ENCODE measurements around the gene GLDC.
"Not testable (repeated sequence)": the region's sequence is repeated elsewhere in the genome, so short reads cannot be mapped to it uniquely, and the experiment has no call there.

GLDC gene

DNA sequence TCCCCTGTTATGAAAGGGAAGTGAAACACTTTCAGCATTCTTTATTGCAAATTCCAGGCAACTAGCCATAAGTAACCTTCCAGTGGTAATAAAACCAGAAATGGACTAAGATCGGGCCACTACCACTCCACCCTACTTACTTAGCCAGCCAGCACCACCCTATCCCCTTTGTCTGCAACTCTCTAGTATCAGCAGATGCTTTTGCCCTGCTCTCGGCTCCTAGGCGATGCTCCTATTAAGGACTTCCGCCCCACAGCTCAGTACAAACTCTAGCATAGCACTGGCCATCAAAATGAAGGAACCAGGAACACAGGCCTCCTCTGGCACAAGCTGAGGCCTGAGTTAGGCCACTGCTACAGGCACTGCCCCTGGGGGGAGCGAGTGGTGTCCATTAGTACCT is 81.2 kb downstream of the GLDC start:
- DNase-seq: no peak

DNA sequence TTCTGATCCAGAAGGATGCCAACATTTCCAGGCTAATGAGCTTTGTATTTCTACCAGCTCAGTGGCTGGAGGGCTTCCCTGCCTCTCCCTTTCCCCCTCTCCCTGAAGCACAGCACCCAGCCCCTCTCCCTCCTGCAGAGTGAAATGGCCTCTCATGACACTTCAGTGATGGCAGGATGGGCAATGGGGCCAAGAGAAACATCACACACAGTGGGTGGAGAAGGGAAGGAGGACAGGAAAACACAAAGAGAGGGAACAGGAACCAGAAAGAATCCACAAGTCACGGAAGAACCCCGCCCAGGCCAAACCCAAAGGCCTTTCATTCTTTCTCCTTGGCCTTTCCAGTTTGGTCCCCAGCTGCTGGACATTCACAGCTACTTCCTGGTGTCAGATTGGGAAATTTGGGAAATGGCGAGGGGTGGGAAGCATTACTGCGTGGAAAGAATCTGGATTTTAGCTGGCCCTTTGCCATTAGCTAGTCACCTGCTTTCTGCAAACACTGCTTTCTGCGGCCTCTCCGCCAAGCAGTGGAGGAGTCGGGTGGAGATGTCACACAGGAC is 82.6 kb downstream of the GLDC start:
- no peak for DNase-seq

DNA sequence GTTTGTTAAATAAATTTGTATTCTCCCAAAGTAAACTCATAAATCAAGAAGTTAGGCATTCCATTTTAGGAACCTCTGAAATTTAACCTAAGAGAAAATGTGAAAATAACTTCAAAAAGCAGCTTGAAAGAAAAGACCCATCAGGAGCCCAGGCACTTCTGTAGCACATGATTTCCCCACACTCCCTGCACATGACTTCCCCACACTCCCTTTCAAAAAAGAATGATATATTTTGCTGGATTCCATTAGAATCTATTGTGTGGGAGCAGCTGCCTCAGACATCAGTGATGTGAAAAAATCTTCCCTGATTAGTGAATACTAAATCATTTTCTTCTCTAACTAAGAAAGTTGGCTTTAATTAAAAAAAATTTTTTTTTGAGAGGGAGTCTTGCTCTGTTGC is 83.3 kb downstream of the GLDC start:
- no peak for DNase-seq

DNA sequence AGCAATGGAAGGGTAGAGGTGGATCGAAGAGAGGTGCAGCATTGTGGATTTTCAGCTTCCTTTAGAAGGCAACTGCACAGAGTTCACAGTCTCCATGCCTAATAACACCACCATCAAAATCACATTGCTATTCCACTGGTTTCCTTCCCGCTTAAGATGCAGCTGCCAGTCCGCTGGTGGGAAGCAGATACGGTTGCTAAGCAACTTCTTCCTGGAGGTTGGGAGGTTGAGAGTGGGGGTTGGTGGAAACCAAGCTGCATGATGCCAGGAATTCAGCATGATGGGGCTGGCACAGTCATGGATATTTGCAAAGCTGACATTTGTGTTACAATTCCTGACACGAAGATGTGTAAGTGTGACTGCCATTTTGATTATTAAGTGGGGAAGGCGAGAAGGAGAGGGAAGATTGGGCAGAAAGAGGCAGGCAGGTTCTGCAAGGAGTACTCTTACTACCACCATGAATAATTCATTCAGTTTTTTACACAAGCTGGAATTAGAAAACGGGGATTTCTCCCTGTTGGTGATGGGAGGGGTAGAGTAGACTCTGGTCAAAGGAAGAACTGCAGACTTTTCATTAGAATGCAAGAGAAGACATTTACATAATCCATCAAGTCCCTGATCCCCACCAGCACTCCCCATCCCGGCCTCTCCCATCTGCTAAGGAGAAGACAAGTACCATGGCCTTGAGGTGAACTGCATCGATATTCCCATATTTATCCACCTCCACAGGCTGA is 87.5 kb downstream of the GLDC start:
- no peak for DNase-seq

DNA sequence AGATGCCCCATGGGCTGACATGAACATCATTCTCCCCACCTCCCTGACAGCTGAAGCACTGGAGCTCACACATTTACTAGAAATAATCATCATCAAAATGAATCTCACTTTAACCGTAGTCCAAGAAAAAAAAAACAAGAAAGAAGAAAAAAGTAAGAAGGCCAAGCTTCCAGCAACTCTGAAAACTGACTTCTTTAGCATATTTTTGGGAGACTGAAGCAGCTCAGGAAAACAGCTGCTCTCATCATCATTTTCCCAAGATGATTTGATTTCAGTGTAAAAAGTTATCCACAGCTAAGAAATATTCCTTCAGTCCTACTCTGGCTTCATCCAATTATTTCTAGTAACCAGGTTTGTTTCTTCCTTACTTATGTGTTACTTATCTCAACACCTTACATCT is 91.7 kb downstream of the GLDC start:
- DNase-seq: no peak

DNA sequence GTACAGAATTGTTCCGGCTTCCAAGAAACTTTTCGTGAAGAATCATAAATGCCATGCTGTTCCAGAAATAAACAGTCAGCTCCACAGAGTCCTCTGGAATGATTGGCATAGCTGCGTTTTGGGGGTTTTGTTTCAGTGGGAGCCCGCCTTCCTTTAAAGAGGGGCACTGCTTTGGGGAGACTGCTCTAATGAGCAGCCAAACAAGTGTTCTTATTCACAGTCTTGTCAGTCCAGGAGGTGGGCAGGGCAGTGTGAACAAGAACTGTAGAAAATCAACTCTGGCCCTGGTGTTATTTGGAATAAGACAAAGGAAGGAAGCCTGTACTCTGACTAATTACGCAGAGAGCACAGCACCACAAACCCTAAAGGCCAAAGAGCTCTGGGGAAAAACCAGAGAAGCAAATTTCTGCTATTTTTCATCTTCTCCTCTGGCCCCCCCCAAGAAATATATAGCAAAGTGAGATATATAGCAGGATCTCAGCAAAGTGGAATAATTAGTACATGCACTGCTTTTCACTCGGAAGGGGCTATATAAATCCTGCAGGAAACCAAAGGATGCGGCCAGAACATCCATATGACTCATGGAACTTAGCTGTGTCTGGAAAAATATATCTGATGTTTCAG is 92.9 kb downstream of the GLDC start:
- no peak for DNase-seq

DNA sequence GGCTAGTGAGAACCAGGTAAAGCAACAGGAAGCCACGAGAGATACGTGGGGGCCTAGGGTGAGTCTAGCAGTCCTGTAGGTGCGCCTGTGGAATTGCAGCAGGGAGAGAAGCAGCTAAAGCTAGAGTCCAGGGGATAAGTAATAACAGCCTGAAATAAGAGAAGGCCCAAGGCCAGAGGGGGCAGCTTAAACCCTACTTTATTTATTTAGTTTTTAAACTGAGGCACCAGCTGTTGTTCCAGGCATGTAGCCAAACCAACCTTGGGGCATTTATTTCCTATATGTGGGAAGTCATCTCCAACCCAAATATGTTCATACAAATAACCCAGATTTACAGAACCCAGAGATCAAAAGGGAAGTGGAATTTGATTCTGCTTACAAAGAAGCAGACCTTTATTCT is 93.5 kb downstream of the GLDC start:
- no peak for DNase-seq

DNA sequence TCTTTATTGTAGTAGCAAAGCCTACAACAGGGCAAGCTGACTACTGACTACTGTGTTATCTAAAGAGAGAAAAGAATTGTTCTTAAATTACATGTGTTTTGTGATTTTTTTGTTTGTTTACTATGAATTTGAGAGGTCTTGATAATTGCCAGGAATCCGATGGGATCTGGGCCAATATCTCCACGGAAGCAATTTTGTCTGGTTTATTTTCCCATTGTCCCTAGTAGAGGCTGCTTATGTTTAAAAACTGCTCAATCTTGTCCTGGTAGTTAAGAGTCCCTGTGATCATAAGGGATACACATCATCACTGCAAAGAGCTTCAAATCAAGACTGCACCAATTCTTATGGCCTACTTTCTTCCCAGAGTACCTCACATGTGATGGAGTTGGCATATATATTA is 94.4 kb downstream of the GLDC start:
- DNase-seq: no peak

DNA sequence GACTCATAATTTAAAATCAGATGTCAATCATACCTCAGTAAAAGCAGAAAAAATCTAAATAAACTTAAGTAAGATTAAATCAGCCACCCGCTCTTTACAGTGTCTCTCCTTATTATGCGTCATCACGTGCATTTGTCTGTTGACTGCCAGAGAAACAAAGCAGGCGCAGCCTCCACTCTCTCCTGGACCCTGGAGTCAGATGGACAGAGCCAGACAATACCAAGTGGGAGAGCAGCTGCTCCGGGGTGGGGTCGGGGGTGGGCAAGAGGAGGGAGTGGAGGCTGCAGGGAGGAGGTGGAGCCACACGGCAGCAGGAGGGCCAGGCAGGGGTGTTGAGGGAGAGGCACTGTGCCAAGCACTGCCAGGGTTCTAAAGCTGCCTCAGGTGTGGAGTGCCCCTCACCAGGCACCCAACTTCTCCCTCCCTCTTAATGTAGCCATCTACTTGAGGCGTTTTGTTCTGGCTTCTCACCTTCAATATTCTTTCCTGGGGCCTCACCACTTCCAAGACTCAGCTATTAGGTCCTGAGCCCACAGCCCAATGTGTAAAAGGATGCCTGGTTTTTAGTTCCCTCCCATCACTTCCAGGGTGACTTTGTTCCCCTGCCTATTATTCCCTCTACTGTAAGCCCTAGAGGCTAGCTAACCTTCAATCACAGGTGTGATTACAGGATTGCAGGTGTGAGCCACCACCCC is 96.3 kb downstream of the GLDC start:
- DNase-seq: no peak

DNA sequence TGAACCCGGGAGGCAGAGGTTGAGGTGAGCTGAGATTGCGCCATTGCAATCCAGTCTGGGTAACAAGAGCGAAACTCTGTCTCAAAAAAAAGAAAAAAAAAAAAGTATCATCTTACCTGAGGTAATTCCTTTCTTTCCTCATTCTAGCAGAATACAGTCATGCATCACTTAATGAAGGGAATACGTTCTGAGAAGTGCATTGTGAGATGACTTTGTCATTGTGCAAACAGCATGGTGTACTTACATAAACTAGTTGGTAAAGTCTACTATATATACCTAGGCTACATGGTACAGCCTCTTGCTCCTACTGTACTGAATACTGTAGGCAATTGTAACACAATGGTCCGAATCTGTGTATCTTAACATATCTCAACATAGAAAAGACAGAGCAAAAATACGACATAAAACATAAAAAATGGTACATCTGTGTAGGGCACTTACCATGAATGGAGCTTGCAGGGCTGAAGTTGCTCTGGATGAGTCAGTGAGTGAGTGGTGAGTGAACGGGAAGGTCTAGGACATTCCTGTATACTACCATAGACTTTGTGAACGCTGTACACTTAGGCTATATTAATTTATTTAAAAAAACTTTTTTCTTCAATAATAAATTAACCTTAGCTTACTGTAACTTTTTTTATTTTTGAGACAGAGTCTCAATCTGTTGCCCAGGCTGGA is 100.4 kb downstream of the GLDC start:
- DNase-seq: no peak

DNA sequence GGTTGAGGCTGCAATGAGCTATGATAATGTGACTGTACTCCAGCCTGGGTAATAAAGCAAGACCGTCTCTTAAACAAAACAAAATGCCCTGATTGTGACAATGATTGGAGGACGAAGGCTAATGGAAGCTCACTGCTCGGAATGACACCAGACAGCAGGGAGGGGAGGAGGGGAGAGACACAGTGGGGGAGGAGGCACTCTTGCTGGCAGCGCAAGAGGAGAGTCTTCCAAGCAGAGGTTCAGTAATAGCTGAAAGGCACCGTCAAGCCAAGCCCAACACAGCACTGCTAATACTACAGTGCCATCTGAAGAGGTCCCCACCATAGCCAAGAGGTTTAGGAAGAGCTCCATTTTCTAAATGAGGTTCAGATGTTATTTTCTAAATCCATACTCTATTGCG is 102.3 kb downstream of the GLDC start:
- DNase-seq: no peak

DNA sequence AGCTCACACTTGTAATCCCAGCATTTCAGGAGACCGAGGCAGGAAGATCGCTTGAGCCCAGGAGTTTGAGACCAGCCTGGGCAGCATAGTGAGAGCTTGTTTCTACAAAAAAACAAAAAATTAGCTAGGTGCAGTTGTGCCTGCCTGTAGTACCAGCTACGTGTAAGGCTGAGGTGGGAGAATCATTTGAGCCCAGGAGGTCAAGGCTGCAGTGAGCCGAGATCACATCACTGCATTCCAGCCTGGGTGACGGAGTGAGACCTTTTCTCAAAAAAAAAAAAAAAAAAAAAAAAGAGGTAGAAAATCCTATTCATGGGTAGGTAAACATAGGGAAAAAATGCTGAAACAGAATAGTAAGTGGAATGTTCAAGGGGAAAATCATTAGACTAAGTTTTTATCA is 102.9 kb downstream of the GLDC start:
- not testable (repeated sequence) for DNase-seq

DNA sequence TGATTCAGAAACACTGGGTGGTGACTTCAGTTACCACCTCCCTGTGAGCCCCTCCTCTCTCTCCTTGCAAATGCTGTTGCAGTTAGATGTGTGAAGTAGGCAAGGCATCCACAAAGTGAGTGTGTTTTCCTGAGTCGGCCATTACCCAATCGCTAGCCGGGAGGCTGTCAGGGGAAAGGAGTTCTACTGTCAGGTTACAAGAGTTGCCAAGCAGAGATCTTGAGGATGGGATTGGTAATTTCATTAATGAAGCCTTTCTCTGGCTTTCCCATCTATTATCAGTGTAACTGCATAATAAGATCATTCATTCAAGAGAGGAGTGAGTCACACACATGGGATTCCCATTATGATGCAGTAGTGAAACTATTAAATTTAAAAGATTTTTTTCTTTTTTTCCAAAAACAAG is 106.9 kb downstream of the GLDC start:
- DNase-seq: no peak

DNA sequence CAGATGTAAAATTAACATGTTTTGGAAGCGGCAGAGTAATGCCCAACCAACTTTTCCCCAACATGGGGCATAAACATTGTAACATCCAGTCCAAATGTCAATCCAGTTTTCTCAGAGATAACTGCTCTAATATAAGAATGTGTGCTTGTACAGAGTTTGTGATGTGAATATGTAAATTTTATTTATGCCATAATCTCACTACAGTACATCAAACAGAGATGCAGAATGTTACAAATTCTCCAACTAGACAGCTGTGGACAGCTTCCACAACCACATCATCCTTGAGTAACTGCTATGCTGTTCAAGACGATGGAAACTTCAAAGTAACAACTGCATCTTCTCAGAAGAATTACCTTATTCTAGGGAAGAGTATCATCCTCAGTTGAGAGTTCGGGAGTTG is 109.9 kb downstream of the GLDC start:
- no peak for DNase-seq

DNA sequence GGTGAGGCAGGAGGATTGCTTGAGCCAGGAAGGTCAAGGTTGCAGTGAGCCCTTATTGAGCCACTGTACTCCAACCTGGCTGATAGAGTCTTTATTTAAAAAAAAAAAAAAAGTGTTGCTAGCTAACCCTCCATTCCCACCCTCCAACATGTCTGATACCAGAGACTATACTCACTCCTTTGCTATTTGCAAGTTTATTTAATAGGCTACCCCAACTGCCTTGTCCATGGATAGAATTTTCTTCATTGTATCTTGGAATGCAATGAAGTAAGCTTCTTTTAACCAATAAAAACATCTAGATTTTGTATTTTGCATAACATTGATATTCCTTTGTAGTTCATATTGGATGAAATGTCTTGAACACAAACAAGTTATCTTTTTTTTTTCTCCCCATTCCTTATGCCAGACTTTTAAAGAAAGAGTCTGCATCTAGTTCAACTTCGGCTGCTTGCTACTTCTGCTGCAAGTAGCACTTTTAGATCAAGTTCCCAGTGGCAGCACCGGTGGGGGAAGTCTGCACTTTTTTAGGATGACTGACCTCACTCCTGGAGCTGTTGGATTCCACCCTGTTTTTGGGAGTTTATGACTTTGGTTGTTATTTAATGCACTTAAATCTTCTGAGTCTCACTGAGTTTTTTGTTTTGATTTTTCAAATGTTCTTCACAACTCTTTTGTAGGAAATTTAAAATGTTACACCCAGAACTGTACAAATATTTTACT is 120.0 kb downstream of the GLDC start:
- DNase-seq: no peak

DNA sequence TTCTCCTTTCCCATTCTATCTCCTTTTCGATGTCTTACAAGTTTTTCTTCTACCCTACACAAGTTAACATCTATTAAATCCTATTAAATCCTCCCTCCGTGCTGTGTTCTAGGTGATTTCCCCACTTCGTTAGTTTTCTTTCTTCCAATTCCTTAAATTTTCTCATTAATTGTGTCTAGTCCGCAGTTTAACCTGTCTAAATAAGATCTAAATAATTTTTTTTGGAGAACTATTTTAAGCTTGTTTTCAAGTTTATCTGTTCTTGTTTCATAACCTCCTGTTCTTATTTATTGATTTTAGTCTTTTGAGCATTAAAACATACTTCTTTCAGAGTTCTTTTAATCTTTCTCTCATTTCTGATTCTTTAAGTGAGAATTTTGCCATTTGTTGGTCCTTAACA is 123.3 kb downstream of the GLDC start:
- DNase-seq: no peak

DNA sequence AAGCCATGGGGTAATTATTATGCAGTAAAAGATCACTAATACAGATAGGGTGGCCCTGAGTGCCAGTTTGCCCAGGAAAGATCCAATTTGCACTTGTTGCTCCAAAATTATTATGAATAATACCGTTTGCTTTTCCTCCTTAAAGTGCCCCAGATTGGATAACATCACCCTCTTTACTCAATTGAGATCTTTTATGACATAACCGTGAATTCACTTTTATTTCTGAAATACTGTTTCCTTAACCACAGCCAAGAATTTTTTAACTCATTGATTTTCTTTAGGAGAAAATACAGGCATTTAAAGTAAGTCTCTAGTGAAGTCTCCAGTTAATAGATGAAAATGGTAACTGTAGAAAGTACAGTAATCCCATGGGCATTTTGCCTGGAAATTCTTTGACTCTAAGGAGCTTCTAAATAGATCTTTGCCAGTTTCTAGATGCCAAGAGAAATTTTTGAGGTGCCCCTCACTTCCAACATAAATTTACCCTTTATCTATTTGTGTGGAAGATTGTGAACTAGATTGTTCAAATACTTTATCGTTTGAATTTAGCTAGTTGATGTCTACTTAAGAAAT is 133.4 kb downstream of the GLDC start:
- no peak for DNase-seq

DNA sequence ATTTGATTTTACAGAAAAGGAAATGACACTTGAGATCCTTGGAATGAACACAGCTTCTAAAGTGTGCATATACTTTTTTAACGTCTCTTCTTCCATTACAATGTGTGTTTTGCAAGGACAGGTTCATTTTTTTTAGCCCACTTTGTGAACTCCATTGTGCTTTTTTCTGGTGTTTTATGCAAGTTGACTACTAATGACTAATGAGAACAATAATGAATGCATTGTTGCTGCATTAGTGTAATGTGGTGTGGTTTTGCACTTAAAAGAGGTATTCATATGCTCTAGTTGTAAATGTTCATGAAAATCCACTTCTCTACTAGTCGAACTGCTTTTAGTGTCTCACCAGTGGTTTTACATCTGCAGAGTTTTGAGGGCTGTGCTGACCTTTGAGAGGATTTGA is 139.0 kb downstream of the GLDC start:
- DNase-seq: no peak

DNA sequence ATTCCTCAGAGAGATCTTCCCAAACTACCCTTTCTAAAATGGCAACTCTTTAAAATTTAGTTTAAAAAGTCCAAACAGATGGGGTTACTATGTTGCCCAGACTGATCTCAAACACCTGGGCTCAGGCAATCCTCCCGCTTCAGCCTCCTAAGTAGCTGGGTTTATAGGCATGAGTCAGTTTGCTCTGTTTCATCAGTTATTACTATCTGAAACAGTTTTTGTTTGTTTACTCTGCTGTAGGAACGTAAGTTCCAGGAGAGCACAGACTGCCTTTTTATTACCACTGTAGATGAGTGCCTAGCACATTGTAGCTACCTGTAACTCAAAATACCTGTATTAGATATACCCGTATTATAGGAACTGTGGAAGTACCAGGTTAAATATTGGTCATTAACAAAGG is 143.1 kb downstream of the GLDC start:
- no peak for DNase-seq

DNA sequence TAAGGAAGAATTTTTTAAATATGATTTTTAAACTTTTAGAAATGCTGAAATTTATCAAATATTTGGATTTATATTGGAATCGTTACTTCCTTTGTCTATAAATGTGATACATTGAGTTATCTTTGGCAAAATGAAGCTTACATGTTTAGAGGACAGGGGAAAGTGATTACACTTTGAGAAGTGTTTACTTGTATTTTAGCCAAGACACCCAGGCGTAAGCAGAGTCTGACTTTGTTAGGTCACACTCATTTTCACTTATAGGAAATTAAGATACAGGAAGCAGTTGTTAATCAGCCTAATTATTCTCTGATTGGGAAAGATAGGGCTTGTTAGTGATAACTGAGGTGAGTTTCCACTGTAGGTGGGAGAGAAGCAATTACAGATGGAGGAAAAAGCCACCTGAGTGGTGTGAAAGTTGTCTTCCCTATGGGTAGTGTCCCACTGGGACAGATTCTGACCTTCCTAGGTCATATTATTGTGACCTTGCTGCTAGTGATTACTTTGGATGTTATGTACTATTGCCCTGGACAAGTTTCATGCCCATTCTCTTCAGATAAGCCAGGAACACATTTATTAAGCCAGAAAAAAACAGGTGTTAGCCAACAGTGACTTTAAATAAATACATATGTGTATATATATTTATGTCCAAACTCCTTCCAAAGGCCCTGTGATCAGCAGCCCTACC is 143.9 kb downstream of the GLDC start:
- DNase-seq: no peak

DNA sequence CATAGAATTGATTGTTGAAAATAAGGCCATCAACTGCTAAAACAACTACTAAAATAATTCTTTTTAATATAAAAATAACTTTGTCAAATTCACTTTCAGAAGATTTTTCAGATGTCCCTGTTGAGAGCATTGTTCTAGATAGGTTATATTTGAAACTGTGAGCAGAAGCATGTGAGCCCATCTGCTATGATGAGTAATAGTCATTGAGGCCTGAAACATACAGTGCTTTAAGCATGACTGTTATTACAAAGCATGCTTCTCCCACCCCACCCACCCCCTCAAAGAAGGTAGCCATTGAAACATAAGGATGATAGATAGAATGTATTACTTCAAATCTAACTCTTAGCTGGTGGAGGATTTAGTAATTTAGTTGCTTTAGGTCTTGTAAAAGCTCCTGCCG is 146.5 kb downstream of the GLDC start:
- DNase-seq: no peak

DNA sequence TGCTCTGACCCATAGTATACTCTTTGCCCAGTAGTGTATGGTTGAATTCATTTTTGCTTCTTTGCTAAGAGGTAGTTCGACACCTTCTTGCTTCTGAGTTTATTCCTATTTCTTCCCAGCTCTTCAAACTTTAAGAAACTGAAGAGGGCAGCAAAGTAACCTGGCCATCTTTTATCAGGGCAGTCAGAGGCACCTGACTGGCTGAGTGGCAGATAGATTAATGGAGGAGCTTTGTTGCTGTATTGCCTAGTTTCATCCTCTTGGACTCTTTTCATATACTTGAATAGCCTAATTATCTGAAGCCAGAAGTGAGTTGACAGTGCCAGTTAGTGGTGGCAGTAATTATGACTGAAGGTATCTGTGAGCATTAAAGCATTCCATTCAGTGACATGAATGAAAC is 150.1 kb downstream of the GLDC start:
- DNase-seq: no peak

Measured in activated CD4-positive, alpha-beta T cell treated with anti-CD3 and anti-CD28 coated beads, Interleukin-2, amount 50 U/mL, for 48 hours (primary cell).